ENCODE measurements around the gene PLCH2.

DNA sequence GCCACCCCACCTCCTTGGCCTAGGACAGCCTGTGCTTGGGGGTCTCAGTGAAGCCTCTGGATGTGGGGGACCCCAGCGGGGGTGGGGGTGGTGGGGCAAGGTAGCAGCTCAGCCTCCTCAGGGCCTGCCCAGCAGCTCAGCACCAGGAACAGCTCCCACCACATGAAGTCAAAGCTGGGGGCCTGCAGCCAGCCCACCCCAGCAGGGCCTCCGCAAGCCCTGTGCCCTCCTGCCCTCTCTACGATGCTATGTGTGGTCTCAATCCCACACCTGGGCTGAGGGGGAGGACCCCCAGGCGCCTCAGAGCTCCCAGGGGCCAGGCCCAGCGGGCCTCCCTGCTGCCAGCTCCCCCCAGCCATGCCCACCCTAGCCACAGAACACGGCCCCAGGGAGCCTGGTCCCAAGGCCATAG lies 31.7 kb downstream of the PLCH2 start:
- TF ChIP-seq, protein P1, sequence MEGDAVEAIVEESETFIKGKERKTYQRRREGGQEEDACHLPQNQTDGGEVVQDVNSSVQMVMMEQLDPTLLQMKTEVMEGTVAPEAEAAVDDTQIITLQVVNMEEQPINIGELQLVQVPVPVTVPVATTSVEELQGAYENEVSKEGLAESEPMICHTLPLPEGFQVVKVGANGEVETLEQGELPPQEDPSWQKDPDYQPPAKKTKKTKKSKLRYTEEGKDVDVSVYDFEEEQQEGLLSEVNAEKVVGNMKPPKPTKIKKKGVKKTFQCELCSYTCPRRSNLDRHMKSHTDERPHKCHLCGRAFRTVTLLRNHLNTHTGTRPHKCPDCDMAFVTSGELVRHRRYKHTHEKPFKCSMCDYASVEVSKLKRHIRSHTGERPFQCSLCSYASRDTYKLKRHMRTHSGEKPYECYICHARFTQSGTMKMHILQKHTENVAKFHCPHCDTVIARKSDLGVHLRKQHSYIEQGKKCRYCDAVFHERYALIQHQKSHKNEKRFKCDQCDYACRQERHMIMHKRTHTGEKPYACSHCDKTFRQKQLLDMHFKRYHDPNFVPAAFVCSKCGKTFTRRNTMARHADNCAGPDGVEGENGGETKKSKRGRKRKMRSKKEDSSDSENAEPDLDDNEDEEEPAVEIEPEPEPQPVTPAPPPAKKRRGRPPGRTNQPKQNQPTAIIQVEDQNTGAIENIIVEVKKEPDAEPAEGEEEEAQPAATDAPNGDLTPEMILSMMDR (IDR thresholded peaks at IDR 0.05) = no peak
- no peak for TF ChIP-seq POLR2A (IDR thresholded peaks at IDR 0.05)
